AG04449 (cell line): ENCODE measurements around the gene RAB43.
"Not testable (repeated sequence)": the region's sequence is repeated elsewhere in the genome, so short reads cannot be mapped to it uniquely, and the experiment has no call there.

ENCODE experiments used
- CTCF ChIA-PET: fragments of 350-600 bp; formaldehyde crosslinking; extraction: SDS; loops from one replicate; lab custom pipeline; 2021; ENCODE audit warnings: antibody characterized with exemption; lab: Yijun Ruan, JAX
- POLR2A ChIA-PET: fragments of 400-600, 350-600 bp; formaldehyde crosslinking; extraction: SDS; loops from one replicate; lab custom pipeline; 2020; ENCODE audit warnings: antibody characterized with exemption, inconsistent platforms; lab: Yijun Ruan, JAX
- DNase-seq: peaks from one replicate; pipeline ENCODE4 v3.0.0-alpha.2; 2010; ENCODE audit warnings: low read depth, low spot score
- H3K4me3 ChIP-seq: 2 replicates; pipeline ENCODE4 v1.5.1; 2011; ENCODE audit warnings: low read depth, mild to moderate bottlenecking, control low read depth, low read length
- CTCF ChIP-seq: IDR thresholded peaks from one replicate; pipeline ENCODE4 v1.5.1; 2011; ENCODE audit warnings: mild to moderate bottlenecking, moderate library complexity, low read length, control low read depth, inconsistent platforms; ENCODE audit not compliant: insufficient read depth; ENCODE audit errors: missing control alignments

The RAB43 gene

GRCh38 chr3:129101370-129102138 is 20.1 kb downstream of the RAB43 start:
- no peak overlapping the region for H3K4me3 ChIP-seq
- DNase-seq, result no peak
- TF ChIP-seq CTCF, result no peak
- ChIA-PET POLR2A (no interaction called here), CTCF (interaction anchor here (0.6 to 2.0 kb wide), 5 partner anchors 49 to 143 kb away, joined by 3 to 10 read pairs (median 4); no protein-coding TSS in a partner anchor)

- POLR2A ChIA-PET, result no interaction called here
- H3K4me3 ChIP-seq, result no peak overlapping the region
- DNase-seq, result no peak
- no peak for TF ChIP-seq CTCF
- CTCF ChIA-PET, result interaction anchor here (2.0 kb wide), 1 partner anchor 47 kb away, joined by 10 read pairs; no protein-coding TSS in a partner anchor
Observed at GRCh38 chr3:129100274-129100673, 21.3 kb downstream of the RAB43 start.

GRCh38 chr3:129095285-129095684 is 26.3 kb downstream of the RAB43 start:
- ChIA-PET CTCF (interaction anchor here (2.1 to 2.8 kb wide), 2 partner anchors 42 to 125 kb away, joined by 7 to 8 read pairs; no protein-coding TSS in a partner anchor), POLR2A (interaction anchor here (0.9 kb wide), 1 partner anchor 24 kb away, joined by 3 read pairs; no protein-coding TSS in a partner anchor)

GRCh38 chr3:129088312-129088711 is 33.3 kb downstream of the RAB43 start:
- CTCF ChIA-PET, H3K4me3 ChIP-seq, DNase-seq, POLR2A ChIA-PET: not testable (repeated sequence)

More at GRCh38 chr3:129095285-129095684, 26.3 kb downstream of the RAB43 start:
- no peak overlapping the region for H3K4me3 ChIP-seq
- no peak for DNase-seq
- TF ChIP-seq CTCF, result no peak

GRCh38 chr3:129087904-129088303 is 33.7 kb downstream of the RAB43 start:
- POLR2A ChIA-PET, CTCF ChIA-PET, H3K4me3 ChIP-seq, DNase-seq: not testable (repeated sequence)

- DNase-seq, result no peak
- POLR2A ChIA-PET, result no interaction called here
- TF ChIP-seq CTCF, result no peak
- CTCF ChIA-PET, result interaction anchor here (0.6 kb wide), 1 partner anchor 116 kb away, joined by 3 read pairs; no protein-coding TSS in a partner anchor
- no peak overlapping the region for H3K4me3 ChIP-seq
Observed at GRCh38 chr3:129087138-129087702, 34.4 kb downstream of the RAB43 start.

- TF ChIP-seq CTCF, result no peak
- ChIA-PET CTCF (interaction anchor here (0.7 to 1.3 kb wide), 3 partner anchors 33 to 115 kb away, joined by 3 to 6 read pairs (median 3); no protein-coding TSS in a partner anchor), POLR2A (no interaction called here)
- no peak overlapping the region for H3K4me3 ChIP-seq
- DNase-seq, result no peak
Observed at GRCh38 chr3:129085818-129086217, 35.8 kb downstream of the RAB43 start.
